Neural cell (in vitro differentiated cells): ENCODE data around the gene CELA3B. TPM values are rescaled to one million over a fixed set of nuclear protein-coding genes. Genes with fewer than 3 reads are reported as not detected.

ENCODE experiments used
- H2AFZ ChIP-seq: fragments of 200-600, 300-800 bp; sonication (generic), shearing (Covaris generic); 2 replicates; pipeline ENCODE4 v1.6.0; 2014; ENCODE audit warnings: low read depth, mild to moderate bottlenecking, antibody characterized with exemption, low read length, moderate library complexity
- H3F3A ChIP-seq: fragments of 200-600 bp; shearing (Covaris generic); 2 replicates; pipeline ENCODE4 v1.6.1; 2016; ENCODE audit warnings: mild to moderate bottlenecking, moderate library complexity, mixed read lengths, antibody characterized with exemption, low read length; ENCODE audit not compliant: insufficient read depth, poor library complexity, severe bottlenecking
- H3K27ac ChIP-seq: fragments of 200-600, 300-800 bp; sonication (generic), shearing (Covaris generic); 2 replicates; pipeline ENCODE4 v1.5.1; 2014; ENCODE audit warnings: mild to moderate bottlenecking, low read length, moderate library complexity
- H3K27me3 ChIP-seq: fragments of 300-800, 200-600 bp; sonication (generic), shearing (Covaris generic); 2 replicates; pipeline ENCODE4 v1.6.0; 2014; ENCODE audit warnings: mild to moderate bottlenecking, low read depth, low read length, moderate library complexity; ENCODE audit not compliant: insufficient read depth
- H3K36me3 ChIP-seq: fragments of 300-800, 200-600 bp; sonication (generic), shearing (Covaris generic); 2 replicates; pipeline ENCODE4 v1.5.1; 2014; ENCODE audit warnings: mild to moderate bottlenecking, antibody characterized with exemption, low read length, moderate library complexity; ENCODE audit not compliant: insufficient read depth
- H3K4me2 ChIP-seq: fragments of 300-800, 200-600 bp; sonication (generic), shearing (Covaris generic); 2 replicates; pipeline ENCODE4 v1.6.0; 2014; ENCODE audit warnings: mild to moderate bottlenecking, low read length
- H3K4me3 ChIP-seq: fragments of 300-800, 200-600 bp; sonication (generic), shearing (Covaris generic); 2 replicates; pipeline ENCODE4 v1.5.1; 2014; ENCODE audit warnings: mild to moderate bottlenecking, low read length, moderate library complexity
- H3K79me2 ChIP-seq: fragments of 200-600 bp; shearing (Covaris generic); replicated peaks from 2 replicates; pipeline ENCODE4 v1.6.0; 2014; ENCODE audit warnings: mild to moderate bottlenecking, low read length, moderate library complexity; ENCODE audit not compliant: insufficient read depth
- H3K9ac ChIP-seq: fragments of 300-800, 200-600 bp; sonication (generic), shearing (Covaris generic); 2 replicates; pipeline ENCODE4 v1.6.1; 2016; ENCODE audit warnings: mild to moderate bottlenecking, low read length, mixed read lengths
- H3K9me2 ChIP-seq: fragments of 200-600 bp; shearing (Covaris generic); 2 replicates; pipeline ENCODE4 v1.6.1; 2016; ENCODE audit warnings: mild to moderate bottlenecking, low read length, mixed read lengths; ENCODE audit not compliant: insufficient read depth
- H3K9me3 ChIP-seq: fragments of 200-600, 300-800 bp; sonication (generic), shearing (Covaris generic); 2 replicates; pipeline ENCODE4 v1.6.1; 2016; ENCODE audit warnings: mild to moderate bottlenecking, mixed run types, low read length, moderate library complexity, mixed read lengths
- H4K20me1 ChIP-seq: fragments of 200-600 bp; shearing (Covaris generic); 2 replicates; pipeline ENCODE4 v1.6.1; 2016; ENCODE audit warnings: mild to moderate bottlenecking, mixed run types; ENCODE audit not compliant: insufficient read depth
- CTCF ChIP-seq: fragments of 450-650 bp; IDR thresholded peaks from 2 replicates; pipeline ENCODE4 v1.5.1; 2014; ENCODE audit warnings: antibody characterized with exemption, mild to moderate bottlenecking, moderate library complexity; ENCODE audit not compliant: poor library complexity, severe bottlenecking
- EP300 ChIP-seq: fragments of 450-650 bp; conservative IDR thresholded peaks from 2 replicates; pipeline ENCODE4 v1.6.1; 2014; ENCODE audit warnings: antibody characterized with exemption, mild to moderate bottlenecking, moderate library complexity; ENCODE audit not compliant: poor library complexity, severe bottlenecking
- EZH2 ChIP-seq: fragments of 200-600, 300-800 bp; shearing (Covaris generic), sonication (generic); IDR thresholded peaks from 2 replicates; pipeline ENCODE4 v1.6.1; 2014; ENCODE audit warnings: antibody characterized with exemption, low read length, borderline replicate concordance, mild to moderate bottlenecking; ENCODE audit not compliant: insufficient read depth, poor library complexity, severe bottlenecking
- MXI1 ChIP-seq: fragments of 450-650 bp; conservative IDR thresholded peaks from 2 replicates; pipeline ENCODE4 v1.6.1; 2014; ENCODE audit warnings: antibody characterized with exemption, mild to moderate bottlenecking; ENCODE audit not compliant: poor library complexity, severe bottlenecking
- POLR2AphosphoS5 ChIP-seq: IDR thresholded peaks from 2 replicates; pipeline ENCODE4 v1.6.1; 2012
- RAD21 ChIP-seq: fragments of 450-650 bp; conservative IDR thresholded peaks from 2 replicates; pipeline ENCODE4 v1.6.1; 2014; ENCODE audit warnings: antibody characterized with exemption, mild to moderate bottlenecking, moderate library complexity
- REST ChIP-seq: IDR thresholded peaks from 2 replicates; pipeline ENCODE4 v1.6.1; 2012; ENCODE audit warnings: borderline replicate concordance
- SMC3 ChIP-seq: fragments of 450-650 bp; conservative IDR thresholded peaks from 2 replicates; pipeline ENCODE4 v1.6.1; 2014; ENCODE audit warnings: antibody characterized with exemption, mild to moderate bottlenecking, moderate library complexity; ENCODE audit not compliant: poor library complexity
- TAF1 ChIP-seq: IDR thresholded peaks from 2 replicates; pipeline ENCODE4 v1.6.1; 2012; ENCODE audit warnings: low read depth
- polyA plus RNA-seq: library from polyadenylated mRNA; depleted of rRNA; stranded (reverse); fragments of >200 nt; gene quantifications from 2 replicates; pipeline ENCODE4 v1.2.3, GENCODE V29; 2014

The CELA3B gene
- polyA plus RNA-seq, 1 donor from 2014 or later, result not detected

GRCh38 chr1:21944733-21945073 is 32.1 kb upstream of the CELA3B start:
- no peaks in the 10 kb centered on the region for H3K79me2 ChIP-seq
- no peaks in the 10 kb centered on the region for H3K36me3 ChIP-seq
- H3K27ac ChIP-seq, result no peak overlapping the region
- H3K4me2 ChIP-seq, result no peak overlapping the region
- H3K9me3 ChIP-seq, result no peaks in the 10 kb centered on the region
- H3K4me3 ChIP-seq, result no peak overlapping the region
- TF ChIP-seq MXI1 (no peak), TAF1 (no peak), REST (no peak), CTCF (no peak), EP300 (no peak), RAD21 (no peak), EZH2 (no peak), POLR2AphosphoS5 (no peak), SMC3 (no peak)
- H4K20me1 ChIP-seq, result no peaks in the 10 kb centered on the region
- no peak overlapping the region for H2AFZ ChIP-seq
- H3K27me3 ChIP-seq, result no peaks in the 10 kb centered on the region
- H3F3A ChIP-seq, result no peaks in the 10 kb centered on the region
- no peaks in the 10 kb centered on the region for H3K9me2 ChIP-seq
- no peak overlapping the region for H3K9ac ChIP-seq

GRCh38 chr1:21946836-21947587 is 29.8 kb upstream of the CELA3B start:
- no peak overlapping the region for H3K4me2 ChIP-seq
- no peaks in the 10 kb centered on the region for H3K79me2 ChIP-seq
- no peak overlapping the region for H3K9ac ChIP-seq
- H3K36me3 ChIP-seq, result no peaks in the 10 kb centered on the region
- no peak overlapping the region for H2AFZ ChIP-seq
- no peaks in the 10 kb centered on the region for H3K9me3 ChIP-seq
- no peak overlapping the region for H3K27ac ChIP-seq
- no peak overlapping the region for H3K4me3 ChIP-seq
- TF ChIP-seq RAD21 (no peak), MXI1 (no peak), SMC3 (no peak), CTCF (no peak), EZH2 (no peak), REST (no peak), POLR2AphosphoS5 (no peak), EP300 (no peak), TAF1 (no peak)
- no peaks in the 10 kb centered on the region for H3K9me2 ChIP-seq
- no peaks in the 10 kb centered on the region for H3F3A ChIP-seq
- H3K27me3 ChIP-seq, result no peaks in the 10 kb centered on the region
- no peaks in the 10 kb centered on the region for H4K20me1 ChIP-seq
